ENCODE data around the gene MC1R. TPM values are rescaled to one million over a fixed set of nuclear protein-coding genes. Genes with fewer than 3 reads are reported as not detected.

The MC1R gene
- total RNA-seq, 1 experiment from 2014 or later: 3.2 TPM

- peaks cover 27% of the 10 kb centered on the region for H3K79me2 ChIP-seq (ENCODE audit: low read length)
- no peaks in the 10 kb centered on the region for H3K27me3 ChIP-seq (ENCODE audit: low read length)
Measured at GRCh38 chr16:89969741-89970410, 51.2 kb downstream of the MC1R start.

More at GRCh38 chr16:89969741-89970410, 51.2 kb downstream of the MC1R start:
- H4K20me1 ChIP-seq (ENCODE audit: insufficient read depth, low read depth, low read length): peaks cover 2% of the 10 kb centered on the region
- peaks cover 47% of the 10 kb centered on the region for H3K4me1 ChIP-seq (ENCODE audit: low read length)
- peaks cover 10% of the 10 kb centered on the region; the same call in 1 of the 2 replicates for H3K36me3 ChIP-seq (ENCODE audit: insufficient read depth, low read length)
- DNase-seq: peak; percentile 69
- H3K27ac ChIP-seq (ENCODE audit: low read length): peak overlapping the region; percentile 80
- no peak overlapping the region for H2AFZ ChIP-seq (ENCODE audit: low read length)
- H3K4me2 ChIP-seq (ENCODE audit: low read depth, low read length, poor library complexity, severe bottlenecking): peak overlapping the region; percentile 16
- H3K4me3 ChIP-seq (ENCODE audit: low read length): no peak overlapping the region
- H3K9me3 ChIP-seq (ENCODE audit: low read length): no peaks in the 10 kb centered on the region
- H3K9me2 ChIP-seq (replicated peaks; ENCODE audit: insufficient read depth, low read length): no peaks in the 10 kb centered on the region
- peak overlapping the region; percentile 25; the same call in 1 of the 2 replicates for H3K9ac ChIP-seq (ENCODE audit: low read length)

Other genes starting within 250 kb of the MC1R start
- 25.6 and 61.6 TPM in 2 replicates for gene CDK10, start 232.2 kb upstream of the MC1R start, total RNA-seq (2014; rRNA removed; shearing (Covaris generic); ENCODE audit: low replicate concordance)
- 4.7 and 14.8 TPM in 2 replicates for gene SPATA2L, start 217.2 kb upstream of the MC1R start, total RNA-seq (2014; rRNA removed; shearing (Covaris generic); ENCODE audit: low replicate concordance)
- gene VPS9D1, start 198.0 kb upstream of the MC1R start, total RNA-seq (2014; rRNA removed; shearing (Covaris generic); ENCODE audit: low replicate concordance): 4.8 and 5.6 TPM in 2 replicates
- 21.8 and 41.5 TPM in 2 replicates for gene ZNF276, start 197.3 kb upstream of the MC1R start, total RNA-seq (2014; rRNA removed; shearing (Covaris generic); ENCODE audit: low replicate concordance)
- gene FANCA, start 102.2 kb upstream of the MC1R start, total RNA-seq (2014; rRNA removed; shearing (Covaris generic); ENCODE audit: low replicate concordance): 49.3 and 57.3 TPM in 2 replicates
- 1.0 TPM in 2 replicates for gene SPIRE2, start 90.4 kb upstream of the MC1R start, total RNA-seq (2014; rRNA removed; shearing (Covaris generic); ENCODE audit: low replicate concordance)
- gene TCF25, start 45.3 kb upstream of the MC1R start, total RNA-seq (2014; rRNA removed; shearing (Covaris generic); ENCODE audit: low replicate concordance): 71.8 and 125 TPM in 2 replicates
- 210 and 405 TPM in 2 replicates for gene TUBB3, start 4.5 kb downstream of the MC1R start, total RNA-seq (2014; rRNA removed; shearing (Covaris generic); ENCODE audit: low replicate concordance)
- 125 and 219 TPM in 2 replicates for gene DEF8, start 29.9 kb downstream of the MC1R start, total RNA-seq (2014; rRNA removed; shearing (Covaris generic); ENCODE audit: low replicate concordance)
- gene DBNDD1, start 100.6 kb downstream of the MC1R start, total RNA-seq (2014; rRNA removed; shearing (Covaris generic); ENCODE audit: low replicate concordance): 0.43 TPM in 1 of 2 replicates, not detected in the other
- not detected in 2 replicates for gene PRDM7, start 158.5 kb downstream of the MC1R start, total RNA-seq (2014; rRNA removed; shearing (Covaris generic); ENCODE audit: low replicate concordance)